Erythroblast (primary cell): ENCODE results near the gene TMC3.
"Not testable (repeated sequence)": the region's sequence is repeated elsewhere in the genome, so short reads cannot be mapped to it uniquely, and the experiment has no call there.

ENCODE experiments used
- DNase-seq, 2 experiments: peaks; one replicate each; lab custom pipeline; 2025; lab: John Stamatoyannopoulos, UW
- GATA1 ChIP-seq: IDR thresholded peaks from 2 replicates; pipeline ENCODE4 v1.6.1; 2011; ENCODE audit warnings: low read depth, mild to moderate bottlenecking, control low read depth, low read length, moderate library complexity
- POLR2A ChIP-seq: IDR thresholded peaks from 2 replicates; pipeline ENCODE4 v1.6.1; 2011; ENCODE audit warnings: mild to moderate bottlenecking, low read length

TMC3 gene

GRCh38 chr15:81373775-81374395 lies at the start of gene TMC3:
TSS of gene TMC3 (minus strand) at chr15:81374213. CDS start at chr15:81374077, 136 bp downstream.
- no peak for TF ChIP-seq GATA1
- no peak for TF ChIP-seq POLR2A

GRCh38 chr15:81421461-81421860 lies 47.4 kb upstream of the TMC3 start:
- no peak for DNase-seq

More at GRCh38 chr15:81373775-81374395, at the start of gene TMC3:
- DNase-seq, result no peak

GRCh38 chr15:81419332-81419943 lies 45.4 kb upstream of the TMC3 start:
- TF ChIP-seq GATA1 (no peak), POLR2A (no peak)
- DNase-seq, result no peak

More at GRCh38 chr15:81421461-81421860, 47.4 kb upstream of the TMC3 start:
- no peak for TF ChIP-seq GATA1
- no peak for TF ChIP-seq POLR2A

GRCh38 chr15:81418891-81419290 lies 44.9 kb upstream of the TMC3 start:
- TF ChIP-seq POLR2A (no peak), GATA1 (no peak)
- no peak for DNase-seq

GRCh38 chr15:81418444-81418843 lies 44.4 kb upstream of the TMC3 start:
- TF ChIP-seq GATA1 (no peak), POLR2A (no peak)
- no peak for DNase-seq

GRCh38 chr15:81414274-81414968 lies 40.4 kb upstream of the TMC3 start:
- DNase-seq, result not testable (repeated sequence)

- no peak for DNase-seq
- no peak for TF ChIP-seq GATA1
- TF ChIP-seq POLR2A, result no peak
Measured at GRCh38 chr15:81413851-81414250, 39.8 kb upstream of the TMC3 start.

- DNase-seq, result no peak
- TF ChIP-seq GATA1, result no peak
- no peak for TF ChIP-seq POLR2A
Measured at GRCh38 chr15:81411969-81412633, 38.1 kb upstream of the TMC3 start.

- DNase-seq, result no peak
- TF ChIP-seq GATA1, result no peak
- TF ChIP-seq POLR2A, result no peak
Measured at GRCh38 chr15:81411051-81411450, 37.0 kb upstream of the TMC3 start.

GRCh38 chr15:81410318-81410753 lies 36.3 kb upstream of the TMC3 start:
- TF ChIP-seq GATA1 (no peak), POLR2A (no peak)
- DNase-seq, result peak; percentile 60 to 67

GRCh38 chr15:81407718-81408117 lies 33.7 kb upstream of the TMC3 start:
- no peak for TF ChIP-seq POLR2A
- TF ChIP-seq GATA1, result no peak
- DNase-seq, result no peak

GRCh38 chr15:81407176-81407575 lies 33.2 kb upstream of the TMC3 start:
- TF ChIP-seq POLR2A, result no peak
- no peak for TF ChIP-seq GATA1
- no peak for DNase-seq

- DNase-seq, result peak; percentile 35 to 58
- no peak for TF ChIP-seq GATA1
- no peak for TF ChIP-seq POLR2A
Measured at GRCh38 chr15:81400640-81401236, 26.7 kb upstream of the TMC3 start.

GRCh38 chr15:81398910-81399551 lies 25.0 kb upstream of the TMC3 start:
- no peak for DNase-seq
- TF ChIP-seq GATA1 (no peak), POLR2A (no peak)

GRCh38 chr15:81398456-81398855 lies 24.4 kb upstream of the TMC3 start:
- no peak for TF ChIP-seq POLR2A
- TF ChIP-seq GATA1, result no peak
- DNase-seq, result no peak
